ENCODE data around the gene STXBP4. TPM values are rescaled to one million over a fixed set of nuclear protein-coding genes. Genes with fewer than 3 reads are reported as not detected.

Gene STXBP4
- total RNA-seq, 1 experiment from 2014 or later, result 12.0 TPM

DNA sequence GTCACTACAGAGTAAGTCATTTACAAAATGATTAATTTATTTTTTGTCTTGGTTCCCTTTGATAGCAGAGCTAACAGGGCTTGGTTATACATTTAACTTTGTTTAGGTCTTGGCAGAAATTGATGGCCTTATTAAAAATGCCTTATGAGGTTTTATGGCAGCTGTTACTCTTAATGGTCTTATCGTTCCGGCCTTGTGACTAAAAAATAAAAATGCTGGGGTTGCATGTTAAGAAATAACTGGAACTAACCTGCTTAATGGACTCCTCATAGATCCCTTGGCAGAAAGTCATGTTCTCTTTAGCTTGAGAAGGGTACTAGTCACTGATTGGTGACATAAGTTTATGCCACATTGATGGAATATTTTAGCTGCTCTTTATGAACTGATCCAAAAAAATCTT is 18.4 kb upstream of the STXBP4 start (continued):
- TF ChIP-seq ZNF671 (CRISPR knock-in tag; IDR thresholded peaks at IDR 0.05) (no peak), NR2C2 (CRISPR knock-in tag; IDR thresholded peaks at IDR 0.05) (no peak), RELA (CRISPR knock-in tag; IDR thresholded peaks at IDR 0.05; ENCODE audit: borderline replicate concordance) (no peak)

GRCh38 chr17:54951286-54951685 is 17.3 kb upstream of the STXBP4 start:
- no peak overlapping the region for H3K27ac Mint-ChIP-seq
- H3K9me3 Mint-ChIP-seq, result no peaks in the 10 kb centered on the region
- H3K4me1 Mint-ChIP-seq, result no peaks in the 10 kb centered on the region
- DNase-seq (ENCODE audit: low spot score), result no peak
- ChIA-PET POLR2A (no interaction called here), CTCF (no interaction called here)
- no peak for TF ChIP-seq OVOL2 (CRISPR knock-in tag; IDR thresholded peaks at IDR 0.05; ENCODE audit: borderline replicate concordance)
- TF ChIP-seq MLX (CRISPR knock-in tag; IDR thresholded peaks at IDR 0.05), result no peak
- TF ChIP-seq GTF2I (CRISPR knock-in tag; conservative IDR thresholded peaks at IDR 0.05), result no peak
- TF ChIP-seq ZMAT4 (CRISPR knock-in tag; IDR thresholded peaks at IDR 0.05), result no peak
- no peak for TF ChIP-seq ELF4 (CRISPR knock-in tag; IDR thresholded peaks at IDR 0.05; ENCODE audit: low read depth)
- no peak for TF ChIP-seq NR3C1 (CRISPR knock-in tag; conservative IDR thresholded peaks at IDR 0.05; ENCODE audit: low read depth)
- no peak for TF ChIP-seq ZNF396 (CRISPR knock-in tag; IDR thresholded peaks at IDR 0.05; ENCODE audit: borderline replicate concordance)
- TF ChIP-seq SMAD3 (CRISPR knock-in tag; IDR thresholded peaks at IDR 0.05; ENCODE audit: borderline replicate concordance), result no peak
- TF ChIP-seq ZNF532 (CRISPR knock-in tag; IDR thresholded peaks at IDR 0.05; ENCODE audit: borderline replicate concordance), result no peak
- TF ChIP-seq, protein P1, sequence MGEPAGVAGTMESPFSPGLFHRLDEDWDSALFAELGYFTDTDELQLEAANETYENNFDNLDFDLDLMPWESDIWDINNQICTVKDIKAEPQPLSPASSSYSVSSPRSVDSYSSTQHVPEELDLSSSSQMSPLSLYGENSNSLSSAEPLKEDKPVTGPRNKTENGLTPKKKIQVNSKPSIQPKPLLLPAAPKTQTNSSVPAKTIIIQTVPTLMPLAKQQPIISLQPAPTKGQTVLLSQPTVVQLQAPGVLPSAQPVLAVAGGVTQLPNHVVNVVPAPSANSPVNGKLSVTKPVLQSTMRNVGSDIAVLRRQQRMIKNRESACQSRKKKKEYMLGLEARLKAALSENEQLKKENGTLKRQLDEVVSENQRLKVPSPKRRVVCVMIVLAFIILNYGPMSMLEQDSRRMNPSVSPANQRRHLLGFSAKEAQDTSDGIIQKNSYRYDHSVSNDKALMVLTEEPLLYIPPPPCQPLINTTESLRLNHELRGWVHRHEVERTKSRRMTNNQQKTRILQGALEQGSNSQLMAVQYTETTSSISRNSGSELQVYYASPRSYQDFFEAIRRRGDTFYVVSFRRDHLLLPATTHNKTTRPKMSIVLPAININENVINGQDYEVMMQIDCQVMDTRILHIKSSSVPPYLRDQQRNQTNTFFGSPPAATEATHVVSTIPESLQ (CRISPR knock-in tag; IDR thresholded peaks at IDR 0.05), result no peak
- TF ChIP-seq CREM (CRISPR knock-in tag; IDR thresholded peaks at IDR 0.05), result no peak
- TF ChIP-seq, protein P2, sequence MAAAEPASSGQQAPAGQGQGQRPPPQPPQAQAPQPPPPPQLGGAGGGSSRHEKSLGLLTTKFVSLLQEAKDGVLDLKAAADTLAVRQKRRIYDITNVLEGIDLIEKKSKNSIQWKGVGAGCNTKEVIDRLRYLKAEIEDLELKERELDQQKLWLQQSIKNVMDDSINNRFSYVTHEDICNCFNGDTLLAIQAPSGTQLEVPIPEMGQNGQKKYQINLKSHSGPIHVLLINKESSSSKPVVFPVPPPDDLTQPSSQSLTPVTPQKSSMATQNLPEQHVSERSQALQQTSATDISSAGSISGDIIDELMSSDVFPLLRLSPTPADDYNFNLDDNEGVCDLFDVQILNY (CRISPR knock-in tag; IDR thresholded peaks at IDR 0.05), result no peak
- no peak for TF ChIP-seq CREB1 (CRISPR knock-in tag; IDR thresholded peaks at IDR 0.05)
- no peak for TF ChIP-seq PREB (CRISPR knock-in tag; IDR thresholded peaks at IDR 0.05; ENCODE audit: borderline replicate concordance)
- peaks cover 66% of the 10 kb centered on the region for H3K36me3 Mint-ChIP-seq
- no peak for ATAC-seq
- no peak overlapping the region for H3K4me3 Mint-ChIP-seq
- no peaks in the 10 kb centered on the region for H3K27me3 Mint-ChIP-seq (ENCODE audit: low read depth)

Measured in WTC11 (cell line).